ENCODE measurements around the gene SCGB3A2.

SCGB3A2 gene

DNA sequence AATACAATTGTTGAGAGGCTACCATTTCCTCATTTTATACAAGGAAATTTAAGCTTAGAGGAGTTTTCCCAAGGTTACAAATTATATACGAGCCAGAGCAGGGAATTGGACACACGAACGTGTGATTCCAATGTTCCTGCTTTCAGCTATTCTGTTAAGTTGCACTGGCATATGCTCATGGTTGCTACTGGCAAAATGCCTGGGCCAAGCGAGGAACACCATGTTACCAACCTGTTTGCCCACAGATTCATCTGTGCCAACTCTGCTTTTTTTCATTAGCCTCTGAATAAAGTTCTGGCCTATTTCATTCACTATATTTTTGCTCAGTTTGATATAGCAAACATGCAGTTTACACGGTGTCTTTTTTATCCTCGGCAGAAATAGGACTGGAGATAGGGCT lies 32.9 kb downstream of the SCGB3A2 start:
- DNase-seq = no peak

DNA sequence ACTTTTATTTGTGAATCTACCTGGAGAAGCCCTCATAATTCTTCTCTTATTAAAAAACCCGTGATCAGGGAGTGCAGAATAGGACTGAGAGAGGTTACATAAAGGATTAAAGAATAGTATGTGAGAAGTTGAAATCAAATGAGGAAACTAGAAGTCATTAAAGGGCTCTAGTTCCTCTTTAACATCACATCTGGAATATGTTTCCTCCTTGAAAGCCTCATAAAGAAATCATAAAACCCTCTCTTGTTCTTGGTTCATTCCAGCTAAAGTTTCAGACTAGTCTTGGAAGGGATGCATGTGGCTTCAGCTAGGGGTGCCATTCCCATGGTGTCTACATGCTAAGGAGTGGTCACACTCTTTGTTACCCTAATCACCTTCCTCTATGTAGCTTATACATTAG lies 33.5 kb downstream of the SCGB3A2 start:
- no peak for DNase-seq

GRCh38 chr5:147913786-147914185 lies 35.3 kb downstream of the SCGB3A2 start:
- no peak for DNase-seq

GRCh38 chr5:147918101-147918685 lies 39.7 kb downstream of the SCGB3A2 start:
- DNase-seq = no peak

DNA sequence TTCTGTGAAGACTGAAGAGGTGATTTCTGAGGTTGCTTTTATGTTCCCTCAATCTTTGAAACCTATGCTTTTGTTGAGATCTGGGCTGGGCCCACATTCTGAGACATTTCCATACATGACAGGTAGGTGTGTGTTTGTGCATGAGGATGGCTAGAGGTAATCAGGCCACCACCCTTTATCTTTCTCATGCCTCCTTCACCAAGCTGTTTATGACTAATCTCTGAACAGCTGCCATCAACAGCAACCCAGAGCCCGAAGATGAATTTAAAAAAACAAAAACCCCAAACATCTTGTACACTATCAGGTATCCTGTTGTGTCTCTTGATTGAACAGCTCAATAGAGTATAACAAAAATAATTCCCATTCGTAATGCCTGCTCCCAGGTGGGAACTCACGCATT lies 40.4 kb downstream of the SCGB3A2 start:
- DNase-seq = no peak

GRCh38 chr5:147920420-147921030 lies 42.0 kb downstream of the SCGB3A2 start:
- DNase-seq = no peak

- no peak for DNase-seq
These were observed 42.6 kb downstream of the SCGB3A2 start for GRCh38 chr5:147921136-147921535.

- no peak for DNase-seq
These were observed 46.5 kb downstream of the SCGB3A2 start for GRCh38 chr5:147925020-147925419.

- no peak for DNase-seq
These were observed 49.4 kb downstream of the SCGB3A2 start for GRCh38 chr5:147927901-147928300.

- no peak for DNase-seq
These were observed 52.3 kb downstream of the SCGB3A2 start for GRCh38 chr5:147930769-147931168.

Data from activated effector memory CD4-positive, alpha-beta T cell treated with Interleukin-2 at 50 U/mL for 16 hours (primary cell).